K562 (cell line): ENCODE data around the gene AHSG. TPM values are rescaled to one million over a fixed set of nuclear protein-coding genes. Genes with fewer than 3 reads are reported as not detected.

Source experiments
- EGR1 ChIP-seq: fragments of 450-650 bp; conservative IDR thresholded peaks from 2 replicates; pipeline ENCODE4 v1.6.1; 2017; ENCODE audit warnings: mild to moderate bottlenecking
- GTF2E2 ChIP-seq: fragments of 200-800 bp; sonication (Bioruptor generic); IDR thresholded peaks from 2 replicates; pipeline ENCODE4 v1.6.1; 2016; ENCODE audit warnings: missing genetic modification characterization, missing compliant biosample characterization
- MTA1 ChIP-seq: fragments of 450-650 bp; IDR thresholded peaks from 2 replicates; pipeline ENCODE4 v1.6.1; 2017; ENCODE audit warnings: borderline replicate concordance
- PCBP2 ChIP-seq: fragments of 200-400 bp; formaldehyde crosslinking; IDR thresholded peaks from 2 replicates; pipeline ENCODE4 v1.6.1; 2018; ENCODE audit warnings: low read length, low read depth, mild to moderate bottlenecking, moderate library complexity; ENCODE audit not compliant: poor library complexity, severe bottlenecking
- PHB2 ChIP-seq: fragments of 450-650 bp; IDR thresholded peaks from 2 replicates; pipeline ENCODE4 v1.6.1; 2017; ENCODE audit warnings: low read depth
- SIRT6 ChIP-seq: IDR thresholded peaks from one replicate; pipeline ENCODE4 v1.6.1; 2012; ENCODE audit warnings: low read depth, mild to moderate bottlenecking, control low read depth, inconsistent platforms, low read length, moderate library complexity
- ZNF324 ChIP-seq: fragments of 250-450 bp; sonication (Bioruptor Pico); IDR thresholded peaks from 2 replicates; pipeline ENCODE4 v1.4.0; 2020; ENCODE audit warnings: mild to moderate bottlenecking
- ZNF707 ChIP-seq: fragments of 250-450 bp; sonication (Bioruptor Pico); conservative IDR thresholded peaks from 2 replicates; pipeline ENCODE4 v1.8.0; 2022; ENCODE audit warnings: inconsistent platforms, mild to moderate bottlenecking, moderate library complexity
- polyA plus RNA-seq, 8 experiments: library from polyadenylated mRNA; depleted of rRNA in 4 of 8; stranded (reverse) in 5 of 8; unstranded in 3 of 8; fragments of >200 nt; fragmentation: Nextera tagmentation in 2 of 8; fragmentation: Illumina TruSeq in 1 of 8; extraction: Ambion mirVana in 2 of 8; extraction: Trizol in 1 of 8; gene quantifications; 2 replicates each; pipeline versions ENCODE4 v1.2.1 to v1.2.3, GENCODE V29; 2011 to 2014; ENCODE audit warnings: inconsistent platforms in 1 of 8, missing spikeins in 1 of 8
- total RNA-seq, 7 experiments: library from RNA; depleted of rRNA in 6 of 7; stranded (reverse); fragments of >200 nt in 6 of 7; fragmentation: Illumina TruSeq in 2 of 7; extraction: Trizol in 2 of 7; gene quantifications; 2 replicates each; pipeline versions ENCODE4 v1.2.1 to v1.2.3, GENCODE V29; 2011 to 2021; ENCODE audit warnings: low replicate concordance in 1 of 7
- TF ChIP-seq, protein P1 (sequence below): fragments of 450-650 bp; IDR thresholded peaks from 2 replicates; pipeline ENCODE4 v1.6.1; 2016; ENCODE audit warnings: mild to moderate bottlenecking, moderate library complexity

The AHSG gene
- total and polyA plus RNA-seq, 9 of the 15 experiments (the other 6 are each of a cell fraction or from before 2014, with no cell fraction given): 0.69 TPM; not detected in 8

DNA sequence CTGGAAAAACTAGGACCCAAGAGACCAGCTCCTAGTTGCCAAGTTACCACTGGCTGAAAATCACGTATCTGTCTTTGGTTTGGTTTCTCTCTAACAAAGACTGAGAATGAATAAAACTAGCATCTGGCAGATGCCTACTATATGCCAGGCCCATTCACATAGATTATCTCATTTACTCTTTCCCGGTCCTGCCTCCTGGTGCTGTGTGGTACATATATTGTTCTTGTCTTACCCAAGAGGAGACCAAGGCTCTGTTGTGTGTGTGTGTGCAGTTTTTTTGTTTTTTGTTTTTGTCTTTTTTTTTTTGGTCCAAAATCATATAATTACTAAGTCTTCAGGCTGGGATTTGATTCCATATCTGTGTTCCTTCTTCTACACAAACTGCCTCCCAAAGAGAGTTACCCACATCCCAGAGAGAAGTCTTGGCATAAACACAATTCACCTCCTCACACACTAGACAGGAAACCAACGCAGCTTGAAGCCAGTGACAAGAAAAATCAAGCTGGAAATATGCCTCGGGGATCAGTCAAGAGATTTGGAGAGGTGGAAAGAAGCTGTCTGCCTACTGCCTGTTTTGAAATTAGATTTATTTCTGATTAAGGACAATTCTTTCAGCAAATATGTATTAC is 891 bp downstream of the AHSG start (continued):
- TF ChIP-seq, protein P1, sequence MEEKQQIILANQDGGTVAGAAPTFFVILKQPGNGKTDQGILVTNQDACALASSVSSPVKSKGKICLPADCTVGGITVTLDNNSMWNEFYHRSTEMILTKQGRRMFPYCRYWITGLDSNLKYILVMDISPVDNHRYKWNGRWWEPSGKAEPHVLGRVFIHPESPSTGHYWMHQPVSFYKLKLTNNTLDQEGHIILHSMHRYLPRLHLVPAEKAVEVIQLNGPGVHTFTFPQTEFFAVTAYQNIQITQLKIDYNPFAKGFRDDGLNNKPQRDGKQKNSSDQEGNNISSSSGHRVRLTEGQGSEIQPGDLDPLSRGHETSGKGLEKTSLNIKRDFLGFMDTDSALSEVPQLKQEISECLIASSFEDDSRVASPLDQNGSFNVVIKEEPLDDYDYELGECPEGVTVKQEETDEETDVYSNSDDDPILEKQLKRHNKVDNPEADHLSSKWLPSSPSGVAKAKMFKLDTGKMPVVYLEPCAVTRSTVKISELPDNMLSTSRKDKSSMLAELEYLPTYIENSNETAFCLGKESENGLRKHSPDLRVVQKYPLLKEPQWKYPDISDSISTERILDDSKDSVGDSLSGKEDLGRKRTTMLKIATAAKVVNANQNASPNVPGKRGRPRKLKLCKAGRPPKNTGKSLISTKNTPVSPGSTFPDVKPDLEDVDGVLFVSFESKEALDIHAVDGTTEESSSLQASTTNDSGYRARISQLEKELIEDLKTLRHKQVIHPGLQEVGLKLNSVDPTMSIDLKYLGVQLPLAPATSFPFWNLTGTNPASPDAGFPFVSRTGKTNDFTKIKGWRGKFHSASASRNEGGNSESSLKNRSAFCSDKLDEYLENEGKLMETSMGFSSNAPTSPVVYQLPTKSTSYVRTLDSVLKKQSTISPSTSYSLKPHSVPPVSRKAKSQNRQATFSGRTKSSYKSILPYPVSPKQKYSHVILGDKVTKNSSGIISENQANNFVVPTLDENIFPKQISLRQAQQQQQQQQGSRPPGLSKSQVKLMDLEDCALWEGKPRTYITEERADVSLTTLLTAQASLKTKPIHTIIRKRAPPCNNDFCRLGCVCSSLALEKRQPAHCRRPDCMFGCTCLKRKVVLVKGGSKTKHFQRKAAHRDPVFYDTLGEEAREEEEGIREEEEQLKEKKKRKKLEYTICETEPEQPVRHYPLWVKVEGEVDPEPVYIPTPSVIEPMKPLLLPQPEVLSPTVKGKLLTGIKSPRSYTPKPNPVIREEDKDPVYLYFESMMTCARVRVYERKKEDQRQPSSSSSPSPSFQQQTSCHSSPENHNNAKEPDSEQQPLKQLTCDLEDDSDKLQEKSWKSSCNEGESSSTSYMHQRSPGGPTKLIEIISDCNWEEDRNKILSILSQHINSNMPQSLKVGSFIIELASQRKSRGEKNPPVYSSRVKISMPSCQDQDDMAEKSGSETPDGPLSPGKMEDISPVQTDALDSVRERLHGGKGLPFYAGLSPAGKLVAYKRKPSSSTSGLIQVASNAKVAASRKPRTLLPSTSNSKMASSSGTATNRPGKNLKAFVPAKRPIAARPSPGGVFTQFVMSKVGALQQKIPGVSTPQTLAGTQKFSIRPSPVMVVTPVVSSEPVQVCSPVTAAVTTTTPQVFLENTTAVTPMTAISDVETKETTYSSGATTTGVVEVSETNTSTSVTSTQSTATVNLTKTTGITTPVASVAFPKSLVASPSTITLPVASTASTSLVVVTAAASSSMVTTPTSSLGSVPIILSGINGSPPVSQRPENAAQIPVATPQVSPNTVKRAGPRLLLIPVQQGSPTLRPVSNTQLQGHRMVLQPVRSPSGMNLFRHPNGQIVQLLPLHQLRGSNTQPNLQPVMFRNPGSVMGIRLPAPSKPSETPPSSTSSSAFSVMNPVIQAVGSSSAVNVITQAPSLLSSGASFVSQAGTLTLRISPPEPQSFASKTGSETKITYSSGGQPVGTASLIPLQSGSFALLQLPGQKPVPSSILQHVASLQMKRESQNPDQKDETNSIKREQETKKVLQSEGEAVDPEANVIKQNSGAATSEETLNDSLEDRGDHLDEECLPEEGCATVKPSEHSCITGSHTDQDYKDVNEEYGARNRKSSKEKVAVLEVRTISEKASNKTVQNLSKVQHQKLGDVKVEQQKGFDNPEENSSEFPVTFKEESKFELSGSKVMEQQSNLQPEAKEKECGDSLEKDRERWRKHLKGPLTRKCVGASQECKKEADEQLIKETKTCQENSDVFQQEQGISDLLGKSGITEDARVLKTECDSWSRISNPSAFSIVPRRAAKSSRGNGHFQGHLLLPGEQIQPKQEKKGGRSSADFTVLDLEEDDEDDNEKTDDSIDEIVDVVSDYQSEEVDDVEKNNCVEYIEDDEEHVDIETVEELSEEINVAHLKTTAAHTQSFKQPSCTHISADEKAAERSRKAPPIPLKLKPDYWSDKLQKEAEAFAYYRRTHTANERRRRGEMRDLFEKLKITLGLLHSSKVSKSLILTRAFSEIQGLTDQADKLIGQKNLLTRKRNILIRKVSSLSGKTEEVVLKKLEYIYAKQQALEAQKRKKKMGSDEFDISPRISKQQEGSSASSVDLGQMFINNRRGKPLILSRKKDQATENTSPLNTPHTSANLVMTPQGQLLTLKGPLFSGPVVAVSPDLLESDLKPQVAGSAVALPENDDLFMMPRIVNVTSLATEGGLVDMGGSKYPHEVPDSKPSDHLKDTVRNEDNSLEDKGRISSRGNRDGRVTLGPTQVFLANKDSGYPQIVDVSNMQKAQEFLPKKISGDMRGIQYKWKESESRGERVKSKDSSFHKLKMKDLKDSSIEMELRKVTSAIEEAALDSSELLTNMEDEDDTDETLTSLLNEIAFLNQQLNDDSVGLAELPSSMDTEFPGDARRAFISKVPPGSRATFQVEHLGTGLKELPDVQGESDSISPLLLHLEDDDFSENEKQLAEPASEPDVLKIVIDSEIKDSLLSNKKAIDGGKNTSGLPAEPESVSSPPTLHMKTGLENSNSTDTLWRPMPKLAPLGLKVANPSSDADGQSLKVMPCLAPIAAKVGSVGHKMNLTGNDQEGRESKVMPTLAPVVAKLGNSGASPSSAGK: no peak
- no peak for TF ChIP-seq ZNF707 (CRISPR knock-in tag)
- TF ChIP-seq MTA1: no peak
- TF ChIP-seq EGR1: no peak
- TF ChIP-seq PHB2: no peak
- TF ChIP-seq GTF2E2 (tag): no peak
- TF ChIP-seq PCBP2: no peak
- no peak for TF ChIP-seq SIRT6
- no peak for TF ChIP-seq ZNF324 (CRISPR knock-in tag)
- TF ChIP-seq, all 486 proteins: peak for 0
